HepG2 (cell line): ENCODE measurements around the gene MTX2. TPM values are rescaled to one million over a fixed set of nuclear protein-coding genes. Genes with fewer than 3 reads are reported as not detected.

Experiments used
- ATAC-seq: fragments of 200-7000 bp; cut with Tn5 transposase; 3 replicates; pipeline ENCODE4 v1.9.1; 2020; ENCODE audit warnings: mild to moderate bottlenecking, moderate library complexity
- BruUV-seq: library from RNA; stranded (reverse); fragments of 400-500 nt; replicated peaks from 2 replicates; lab custom pipeline; 2021; lab: Mats Ljungman, UMichigan
- CTCF ChIA-PET: fragments of 300-600 bp; formaldehyde crosslinking; extraction: SDS; loops from one replicate; lab custom pipeline; 2021; ENCODE audit warnings: low total read pairs, inconsistent platforms, low intra/inter-chr PET ratio; lab: Yijun Ruan, JAX
- POLR2A ChIA-PET: fragments of 350-600 bp; sonication (Branson Sonifier 250); formaldehyde crosslinking; loops from one replicate; lab custom pipeline; 2020; ENCODE audit warnings: antibody characterized with exemption, inconsistent platforms; lab: Yijun Ruan, JAX
- DNase-seq: peaks from one replicate; pipeline ENCODE4 v3.0.0-alpha.2; 2015; ENCODE audit warnings: low spot score
- FAIRE-seq: peaks from 3 replicates; lab custom pipeline; 2011; peaks lifted over from hg19 to GRCh38; lab: Jason Lieb, UNC
- H2AFZ ChIP-seq: one replicate; pipeline ENCODE4 v1.6.1; 2011; ENCODE audit warnings: low read length, inconsistent platforms
- H3K27ac ChIP-seq: fragments of 300-600 bp; 3 replicates; pipeline ENCODE4 v1.8.0; 2011; ENCODE audit warnings: mixed run types, mild to moderate bottlenecking, mixed read lengths, low read length, inconsistent platforms; ENCODE audit not compliant: insufficient read depth; ENCODE audit errors: extremely low read length
- H3K27me3 ChIP-seq, 2 experiments: fragments of 200-600 bp in 1 of 2; 2 replicates in 1 of 2; 3 replicates in 1 of 2; pipeline versions ENCODE4 v1.6.0 to v1.8.0; 2011; ENCODE audit warnings: low read length in 2 of 2, mild to moderate bottlenecking in 2 of 2, moderate library complexity in 2 of 2, inconsistent platforms in 1 of 2; ENCODE audit not compliant: insufficient read depth in 2 of 2, control insufficient read depth in 1 of 2
- H3K36me3 ChIP-seq, 2 experiments: fragments of 200-600 bp in 1 of 2; replicated peaks in 1 of 2; 2 replicates in 1 of 2; 3 replicates in 1 of 2; pipeline versions ENCODE4 v1.5.1 to v1.8.0; 2011; ENCODE audit warnings: low read length in 2 of 2, inconsistent platforms in 1 of 2; ENCODE audit not compliant: insufficient read depth in 2 of 2, control insufficient read depth in 1 of 2
- H3K4me1 ChIP-seq: 2 replicates; pipeline ENCODE4 v1.5.1; 2012; ENCODE audit warnings: low read length, inconsistent platforms; ENCODE audit not compliant: insufficient read depth
- H3K4me2 ChIP-seq: 2 replicates; pipeline ENCODE4 v1.6.0; 2011; ENCODE audit warnings: low read depth, low read length, inconsistent platforms
- H3K4me3 ChIP-seq, 3 experiments: fragments of 200-600 bp in 1 of 3; sonication (generic), shearing (Covaris generic) in 1 of 3; replicated peaks in 1 of 3; 2 replicates each; pipeline ENCODE4 v1.5.1; 2011 to 2016; ENCODE audit warnings: low read length in 3 of 3, inconsistent platforms in 2 of 3, low read depth in 2 of 3, mild to moderate bottlenecking in 2 of 3, control low read depth in 1 of 3, mixed read lengths in 1 of 3; ENCODE audit not compliant: insufficient read depth in 1 of 3
- H3K79me2 ChIP-seq: one replicate; pipeline ENCODE4 v1.6.1; 2011; ENCODE audit warnings: low read length, inconsistent platforms; ENCODE audit not compliant: insufficient read depth
- H3K9ac ChIP-seq: 2 replicates; pipeline ENCODE4 v1.6.0; 2011; ENCODE audit warnings: mild to moderate bottlenecking, low read depth, low read length, inconsistent platforms; ENCODE audit not compliant: insufficient read depth
- H3K9me3 ChIP-seq: 2 replicates; pipeline ENCODE4 v1.5.1; 2012; ENCODE audit warnings: mild to moderate bottlenecking, low read length
- H4K20me1 ChIP-seq: 2 replicates; pipeline ENCODE4 v1.6.0; 2011; ENCODE audit warnings: inconsistent platforms, mild to moderate bottlenecking, low read length, moderate library complexity; ENCODE audit not compliant: insufficient read depth
- MAFK ChIP-seq, 2 experiments: IDR thresholded peaks in 1 of 2; conservative IDR thresholded peaks in 1 of 2; 2 replicates each; pipeline ENCODE4 v1.6.1; 2011; ENCODE audit warnings: improper control_type of control experiment in 2 of 2, low read length in 2 of 2
- RARA ChIP-seq: IDR thresholded peaks from 2 replicates; pipeline ENCODE4 v1.6.1; 2016; ENCODE audit warnings: missing genetic modification reagents, missing compliant biosample characterization
- ZSCAN9 ChIP-seq: IDR thresholded peaks from 2 replicates; pipeline ENCODE4 v1.6.1; 2016; ENCODE audit warnings: borderline replicate concordance
- WGBS: methylation state at CpG from one replicate; pipeline ENCODE4 v1.1.6; 2017; ENCODE audit warnings: low lambda C conversion rate; 5-methylcytosine and 5-hydroxymethylcytosine counted together
- in situ Hi-C: cut with HindIII; loops from 2 replicates; pipeline ENCODE4 v1.10.0; 2017; ENCODE audit warnings: low pct_unique_long_range_greater_than_20kb; ENCODE audit not compliant: extremely low pct_ligation_motif_present
- intact Hi-C: fragments of 100-400 bp; cut with micrococcal nuclease; formaldehyde crosslinking; loops from one replicate; pipeline ENCODE4 v1.10.0; 2022; ENCODE audit not compliant: unreplicated experiment
- polyA plus RNA-seq, 8 experiments: library from polyadenylated mRNA; depleted of rRNA in 3 of 8; stranded (reverse) in 7 of 8; unstranded in 1 of 8; fragments of >200 nt; fragmentation: Illumina TruSeq in 4 of 8; extraction: Trizol in 4 of 8; gene quantifications; 2 replicates each; pipeline versions ENCODE4 v1.2.1 to v1.2.3, GENCODE V29; 2011 to 2016; ENCODE audit warnings: low read depth in 4 of 8, missing spikeins in 1 of 8, mixed read lengths in 1 of 8; ENCODE audit not compliant: insufficient read depth in 1 of 8
- total RNA-seq, 5 experiments: library from RNA; depleted of rRNA; stranded (reverse); fragments of >200 nt; fragmentation: Illumina TruSeq; extraction: Trizol; gene quantifications; 2 replicates each; pipeline ENCODE4 v1.2.3, GENCODE V29; 2016; ENCODE audit warnings: low read depth in 1 of 5

MTX2 gene
- total and polyA plus RNA-seq, 2 of the 13 experiments (the other 11 are each of a cell fraction or from before 2014, with no cell fraction given), result 58.1 to 75.7 TPM

DNA sequence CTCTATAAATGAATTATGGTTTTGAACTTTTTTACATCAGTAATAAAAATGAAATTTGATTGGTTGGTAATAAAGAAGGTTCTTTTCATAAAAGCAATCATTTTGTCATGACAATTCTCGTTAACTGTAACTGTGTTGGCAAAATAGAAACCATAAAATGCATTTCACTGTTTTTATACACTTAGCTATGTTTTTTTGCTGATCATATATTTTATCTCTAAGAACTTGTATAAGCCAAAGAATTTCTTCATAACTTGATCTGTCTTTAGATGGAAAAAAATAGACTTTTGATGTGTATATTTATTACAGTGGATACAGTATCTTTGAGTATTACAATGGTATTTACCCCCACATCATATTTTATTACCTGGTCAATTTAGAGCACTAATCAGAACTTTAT lies 9.7 kb downstream of the MTX2 start:
- ChIA-PET POLR2A (no interaction called here), CTCF (no interaction called here)
- no peak overlapping the region for H2AFZ ChIP-seq
- intact Hi-C loops (no loop called here), in situ Hi-C loops (no loop called here)
- H3K36me3 ChIP-seq, result peaks cover 0 to 3% of the 10 kb centered on the region in 2 experiments; a peak in 2 of 5 replicates
- no peaks in the 10 kb centered on the region for H3K9me3 ChIP-seq
- no peaks in the 10 kb centered on the region for H3K27me3 ChIP-seq
- no TSS peak for BruUV-seq
- no peaks in the 10 kb centered on the region for H3K4me1 ChIP-seq
- no peak overlapping the region for H3K4me2 ChIP-seq
- H3K9ac ChIP-seq, result no peak overlapping the region
- WGBS, result 97% methylated on average over 1 of the region's 1 CpG
- ATAC-seq (no peak), FAIRE-seq (no peak), DNase-seq (no peak)
- no peaks in the 10 kb centered on the region for H4K20me1 ChIP-seq
- no peak overlapping the region for H3K4me3 ChIP-seq
- peak in 1 of 2 experiments; percentile 46; a peak in 2 of 4 replicates for TF ChIP-seq MAFK (conservative IDR thresholded peaks at IDR 0.05 in 1 of 2, IDR thresholded peaks at IDR 0.05 in 1 of 2; ENCODE audit: low read length in 2 of 2)
- no peak for TF ChIP-seq ZSCAN9 (CRISPR knock-in tag)
- H3K79me2 ChIP-seq, result peaks cover 62% of the 10 kb centered on the region
- H3K27ac ChIP-seq, result no peak overlapping the region

DNA sequence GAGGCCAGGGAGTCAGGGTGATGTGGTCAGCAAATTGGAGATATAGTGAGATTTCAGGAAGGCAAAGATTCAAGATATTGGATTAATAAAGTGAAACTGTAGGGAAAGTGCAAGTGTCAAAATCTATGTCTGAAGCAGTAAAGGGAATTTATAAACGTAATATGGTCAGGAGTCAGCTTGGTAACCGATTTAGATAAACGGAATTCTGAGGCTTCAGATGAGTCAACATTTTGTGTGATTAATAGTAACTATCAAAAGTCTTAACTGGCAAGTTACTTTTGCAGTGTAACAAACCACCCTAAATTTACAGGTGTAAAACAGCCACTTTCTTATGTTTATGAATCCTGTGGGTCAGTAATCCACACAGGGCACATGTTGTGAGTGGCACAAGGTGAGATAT lies 10.9 kb downstream of the MTX2 start:
- FAIRE-seq (no peak), DNase-seq (no peak), ATAC-seq (no peak)
- 0 out of 4 replicates have a peak, but pooled peaks of 1 of the 2 experiments have one; percentile 1 for TF ChIP-seq MAFK (conservative IDR thresholded peaks at IDR 0.05 in 1 of 2, IDR thresholded peaks at IDR 0.05 in 1 of 2; ENCODE audit: low read length in 2 of 2)
- TF ChIP-seq RARA (CRISPR knock-in tag), result no peak
- ChIA-PET POLR2A (no interaction called here), CTCF (no interaction called here)
- no peak overlapping the region for H3K4me2 ChIP-seq
- no peak overlapping the region for H3K9ac ChIP-seq
- H3K4me1 ChIP-seq, result no peaks in the 10 kb centered on the region
- H2AFZ ChIP-seq, result no peak overlapping the region
- no peak overlapping the region for H3K4me3 ChIP-seq
- H3K27ac ChIP-seq, result no peak overlapping the region
- in situ Hi-C loops, result no loop called here
- BruUV-seq, result no TSS peak
- intact Hi-C loops, result no loop called here
- H3K79me2 ChIP-seq, result peaks cover 65% of the 10 kb centered on the region
- 97% methylated on average over 3 of the region's 3 CpGs for WGBS
- peaks cover 6% of the 10 kb centered on the region; the same call in 1 of the 2 replicates for H4K20me1 ChIP-seq
- H3K36me3 ChIP-seq, result peaks cover 0 to 3% of the 10 kb centered on the region in 2 experiments; a peak in 2 of 5 replicates
- no peaks in the 10 kb centered on the region for H3K27me3 ChIP-seq
- H3K9me3 ChIP-seq, result no peaks in the 10 kb centered on the region
